Hematopoietic multipotent progenitor cell treated with erythropoietin and hydrocortisone succinate and interleukin-3 and kit ligand, for 4 days (in vitro differentiated cells): ENCODE results near the gene FAM168B.
A peak's percentile ranks its signal among the peaks of the same experiment; 100 is the strongest.

Experiments
- DNase-seq: peaks from one replicate; pipeline ENCODE4 v3.0.0-alpha.2; 2015

Gene FAM168B

DNA sequence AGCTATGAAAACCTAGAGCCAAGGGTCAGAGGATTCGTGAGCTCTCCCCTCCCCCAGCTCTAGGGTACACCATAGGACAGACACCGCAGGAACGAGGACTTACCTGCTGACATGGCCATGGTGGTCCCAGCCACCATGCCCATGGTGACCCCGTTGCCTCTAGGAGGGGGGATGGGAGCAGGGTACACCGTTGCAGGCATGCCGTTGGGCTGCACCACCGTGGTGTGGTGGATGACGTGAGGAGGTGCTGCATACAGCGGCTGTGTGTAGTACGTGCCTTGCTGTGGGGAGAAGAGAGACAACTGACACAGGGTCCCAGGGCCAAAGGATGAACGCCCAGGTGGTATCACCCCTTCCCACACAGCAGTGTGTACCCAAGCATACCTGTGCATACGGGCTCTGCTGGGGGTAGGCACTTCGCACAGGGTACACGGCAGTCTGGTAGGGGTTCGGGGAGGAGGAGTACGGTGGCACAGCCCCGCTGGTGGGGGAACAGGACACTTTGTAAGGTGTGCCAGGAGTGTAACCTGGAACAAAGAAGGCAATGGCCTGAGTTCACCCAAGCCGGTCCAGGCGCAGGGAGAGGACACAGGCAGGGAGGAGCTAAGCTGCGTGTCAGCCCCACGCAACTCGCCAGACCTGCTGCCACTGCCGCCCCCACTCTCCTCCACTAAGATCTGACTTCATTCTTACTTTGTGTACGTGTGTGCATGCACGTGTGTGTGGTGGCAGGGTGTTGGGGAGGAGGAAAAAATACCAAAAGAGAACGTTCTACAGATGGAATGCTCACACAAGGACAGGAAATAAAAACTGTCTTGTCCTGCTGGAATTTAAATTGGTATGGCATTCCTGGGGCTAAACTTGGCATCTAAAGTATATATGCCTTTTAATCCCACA, 37.8 kb downstream of the FAM168B start:
- DNase-seq: no peak

DNA sequence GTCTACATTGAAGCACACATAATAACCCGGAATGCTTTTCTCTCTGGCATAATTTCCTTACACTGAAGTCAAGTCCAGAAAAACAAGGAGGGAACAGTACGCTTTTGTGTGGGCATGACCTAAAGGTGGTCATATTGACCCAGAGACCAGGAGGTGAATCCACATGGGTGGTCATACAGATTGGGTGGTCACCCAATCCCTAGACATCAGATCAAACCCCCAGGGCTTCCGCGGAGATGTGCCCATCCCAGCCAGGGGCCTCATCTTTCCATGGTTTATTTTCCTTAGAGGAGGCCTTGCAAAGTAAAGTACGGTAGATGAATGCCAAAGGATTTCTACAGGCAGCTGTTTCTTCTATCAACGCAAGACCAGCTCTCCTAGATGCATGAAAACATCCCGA, 38.8 kb downstream of the FAM168B start:
- no peak for DNase-seq

DNA sequence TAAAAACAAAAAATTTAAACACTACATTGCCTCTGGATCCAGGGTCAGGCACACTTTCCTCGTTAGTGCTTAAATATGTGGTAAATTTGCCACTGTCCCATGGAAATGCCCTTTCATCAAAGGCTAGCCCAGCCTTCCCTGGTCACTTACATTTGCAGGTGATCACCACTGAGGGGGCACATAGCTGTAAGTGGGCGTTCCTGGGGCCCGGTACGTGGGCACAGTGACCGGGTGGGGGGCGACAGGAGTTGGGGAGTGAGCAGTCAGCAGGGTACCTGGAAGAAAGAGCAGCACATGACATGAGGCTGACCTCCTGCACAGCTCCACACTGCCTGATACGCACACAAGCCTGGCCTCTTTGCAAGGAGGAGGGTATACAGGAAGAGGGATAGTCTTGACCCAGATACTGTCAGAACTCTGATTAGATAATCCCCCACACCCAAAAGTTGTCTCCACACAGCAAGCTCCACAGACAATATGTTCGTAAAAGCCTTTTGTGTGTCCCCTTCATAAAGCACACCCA, 40.5 kb downstream of the FAM168B start:
- DNase-seq: no peak

DNA sequence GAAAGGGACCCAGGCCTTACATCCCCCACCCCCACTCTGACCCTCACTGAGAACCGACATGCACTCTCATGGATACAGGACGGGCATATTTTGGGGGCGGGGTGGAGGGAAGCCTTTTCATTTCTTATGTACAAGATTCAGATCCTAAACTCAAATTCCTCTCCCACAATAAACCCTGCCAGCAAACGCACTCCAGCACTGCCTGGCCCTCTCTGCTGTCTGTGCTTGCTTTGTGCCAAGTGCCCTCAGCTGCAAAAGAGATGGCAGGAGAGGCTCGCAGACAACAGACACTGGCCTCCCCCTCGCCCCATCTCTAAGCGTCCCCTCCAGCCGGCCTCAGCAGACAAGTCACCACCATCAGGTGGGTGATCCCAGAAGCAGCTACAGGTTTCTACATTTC, 42.4 kb downstream of the FAM168B start:
- no peak for DNase-seq

DNA sequence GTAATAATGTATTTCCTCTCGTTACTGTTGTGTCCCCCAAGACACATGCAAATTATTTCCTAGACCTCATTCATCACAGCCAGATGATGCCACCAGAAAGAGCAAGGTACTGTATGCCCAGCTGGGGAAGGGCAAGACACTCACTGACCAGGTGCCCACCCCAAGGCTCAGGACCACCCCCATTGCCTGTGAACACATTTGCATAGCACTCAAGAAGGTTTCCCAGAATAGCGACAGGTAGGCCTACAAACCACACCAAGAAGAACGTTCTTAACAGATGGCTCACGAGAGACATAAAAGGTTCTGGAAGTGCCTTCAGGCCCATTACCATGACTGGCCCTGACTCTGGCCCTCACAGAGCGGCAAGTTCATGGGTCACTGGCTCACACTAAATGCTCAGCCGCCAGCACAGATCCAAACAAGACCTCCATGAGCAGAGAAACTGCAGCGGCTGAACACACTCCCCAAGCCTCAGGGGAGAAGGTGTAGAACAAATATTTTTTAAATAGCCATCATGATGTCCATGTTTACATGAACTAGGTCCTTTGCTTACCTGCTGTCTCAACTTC, 44.0 kb downstream of the FAM168B start:
- no peak for DNase-seq

DNA sequence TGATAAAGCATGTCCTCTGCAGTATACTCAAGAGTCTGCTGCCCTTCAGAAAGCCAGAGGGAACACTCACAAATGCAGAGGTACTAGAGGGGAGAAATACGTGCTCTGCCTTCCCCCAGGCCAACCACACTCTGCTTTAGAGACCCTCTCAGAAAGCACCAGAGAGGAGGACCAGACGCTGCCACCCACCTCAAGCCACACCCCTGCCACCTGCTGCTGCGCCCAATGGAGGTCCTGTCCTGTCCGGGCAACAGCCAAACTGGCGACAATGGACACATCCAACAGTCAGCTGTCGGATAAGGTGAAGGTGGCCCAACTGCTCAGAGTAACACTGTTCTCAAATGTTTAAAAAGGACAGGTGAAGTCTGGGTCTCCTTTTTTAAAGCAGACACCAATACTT, 44.6 kb downstream of the FAM168B start:
- DNase-seq: no peak

DNA sequence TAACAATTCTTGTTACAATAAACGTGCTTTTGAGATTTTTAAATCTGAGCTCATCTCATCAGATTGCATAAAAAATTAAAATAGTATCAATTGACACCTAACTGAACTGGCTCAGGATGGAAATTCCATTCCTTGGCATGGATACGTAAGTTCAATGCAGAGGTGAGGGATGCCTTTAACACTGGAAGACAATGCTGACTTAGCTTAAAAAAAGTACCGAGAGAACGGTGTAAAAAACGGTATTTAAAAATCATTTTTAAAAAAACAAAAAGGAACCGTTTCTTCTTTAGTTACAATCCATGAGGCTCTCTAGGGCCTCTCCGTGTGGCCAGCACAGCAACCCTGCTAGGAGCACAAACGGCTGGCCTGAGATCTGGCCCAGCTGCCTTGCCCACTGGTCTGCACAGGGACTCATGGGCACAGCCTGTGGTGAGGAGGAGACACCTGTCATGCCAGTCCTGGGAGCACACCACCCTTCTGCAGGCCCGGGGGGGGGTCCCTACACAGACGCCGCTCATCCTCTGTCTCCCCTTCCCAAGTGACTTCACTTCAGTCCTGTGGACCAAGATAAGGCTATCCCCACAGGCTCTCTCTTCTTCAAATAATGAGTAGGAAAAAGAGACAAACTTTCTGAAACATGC, 45.2 kb downstream of the FAM168B start:
- no peak for DNase-seq

DNA sequence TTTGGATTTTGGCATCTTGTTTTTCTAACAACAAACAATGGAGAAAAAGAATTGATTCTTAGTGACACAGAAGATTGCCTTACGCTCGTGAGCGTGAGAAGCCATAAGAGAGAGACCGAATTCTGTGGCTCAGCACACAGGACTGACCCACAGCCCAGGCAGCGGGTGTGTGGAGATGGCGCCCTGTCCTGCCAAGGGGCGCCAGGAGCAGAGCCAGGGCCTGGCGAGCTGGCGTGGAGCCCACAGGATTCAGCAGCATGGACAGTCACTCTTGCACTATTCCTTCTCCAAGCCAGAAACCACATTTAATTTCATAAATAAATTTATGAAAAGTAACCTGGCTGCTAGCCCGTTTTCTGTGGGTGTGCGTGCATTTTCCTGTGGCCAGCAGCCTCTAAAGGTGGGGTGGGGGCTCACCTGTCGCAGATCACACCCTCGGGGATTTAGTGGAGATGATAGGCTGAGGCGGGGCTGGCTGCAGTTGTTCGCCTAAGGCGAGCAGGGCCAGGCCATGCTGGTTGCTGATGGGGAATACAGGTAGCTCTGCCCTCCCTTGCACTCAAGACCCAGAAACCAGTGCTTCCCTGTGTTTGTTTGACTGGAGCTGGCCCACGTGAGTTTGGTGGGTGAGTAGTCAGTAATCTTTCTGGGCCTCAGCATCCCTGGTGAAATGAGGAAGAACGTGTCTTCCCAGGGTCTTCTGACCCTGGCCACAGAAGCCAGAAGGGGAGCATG, 46.2 kb downstream of the FAM168B start:
- no peak for DNase-seq

DNA sequence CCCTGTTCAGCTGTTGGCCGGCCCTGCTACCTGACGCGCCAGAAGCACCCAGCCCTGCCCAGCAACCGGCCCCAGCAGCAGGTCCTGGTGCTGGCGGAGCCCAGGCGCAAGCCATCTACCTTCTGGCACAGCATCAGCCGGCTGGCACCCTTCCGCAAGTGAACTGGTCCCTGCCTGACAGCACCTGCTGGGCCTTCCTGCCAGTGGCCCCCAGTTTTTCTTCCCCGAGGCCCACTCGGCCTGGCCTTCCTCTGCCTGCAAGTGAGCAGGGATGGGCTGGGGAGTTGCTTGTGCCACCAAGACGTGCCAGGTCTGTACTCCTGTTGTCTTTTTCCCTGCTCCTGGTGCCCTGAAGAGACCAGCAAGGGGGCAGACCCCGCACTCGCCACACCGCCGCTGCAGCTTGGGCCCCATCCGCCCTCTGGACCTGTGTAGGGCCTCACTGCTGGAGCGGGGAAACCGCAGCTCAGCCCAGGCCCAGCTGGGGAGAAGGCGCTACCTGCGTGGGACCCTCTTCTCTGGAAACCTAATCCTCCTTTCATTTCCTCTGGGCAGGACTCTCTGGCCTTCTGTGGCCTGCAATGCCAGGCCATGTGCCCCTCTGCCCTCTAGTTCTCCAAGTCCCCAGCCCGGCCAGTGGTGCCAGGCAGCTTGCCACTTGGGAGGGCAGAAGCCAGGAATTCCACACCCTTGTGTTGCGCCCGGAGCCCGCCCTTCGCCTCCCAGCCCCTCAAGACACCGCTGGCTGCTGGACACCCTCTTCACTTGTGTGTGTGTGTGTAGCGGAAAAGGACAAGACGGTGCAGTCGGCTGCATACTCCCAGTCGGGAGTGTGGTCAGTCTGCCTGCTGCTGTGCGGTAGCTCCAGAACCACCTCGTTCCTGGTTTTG, 47.0 kb downstream of the FAM168B start:
- no peak for DNase-seq

DNA sequence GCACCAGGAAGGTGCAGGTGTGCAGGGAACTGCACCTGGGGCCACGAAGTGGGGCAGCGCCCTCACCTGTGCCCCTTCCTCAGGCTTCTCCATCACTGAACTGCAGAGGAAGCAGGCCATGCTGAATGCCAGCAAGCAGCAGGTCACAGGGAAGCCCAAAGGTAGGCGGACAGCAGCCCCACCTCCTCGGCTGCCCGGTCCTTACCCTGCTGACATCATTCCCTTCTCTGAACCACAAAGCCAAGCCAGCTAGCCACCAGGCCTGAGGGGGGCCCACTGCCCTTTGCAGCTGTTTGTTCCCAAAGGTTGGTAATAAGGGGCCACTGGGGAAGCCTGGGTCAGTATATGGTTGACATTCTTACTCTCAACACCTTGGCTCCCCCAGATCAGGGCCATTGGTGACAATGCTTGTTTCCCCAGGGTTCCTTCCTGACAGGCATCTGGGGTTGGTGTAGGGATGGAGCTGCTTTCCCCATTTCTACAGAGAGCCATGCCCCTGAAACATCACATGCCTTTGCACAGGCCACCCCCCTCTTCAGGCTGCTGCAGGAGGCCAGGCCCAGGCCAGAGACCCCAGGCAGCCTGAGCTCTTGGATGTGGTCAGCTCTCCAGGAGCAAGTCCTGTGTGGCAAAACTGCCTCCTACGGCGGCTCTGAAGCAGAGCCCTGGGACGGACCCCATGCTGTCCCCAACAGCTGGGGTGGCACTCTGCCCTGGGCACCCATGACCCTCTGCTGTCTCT, 47.8 kb downstream of the FAM168B start:
- DNase-seq: no peak

DNA sequence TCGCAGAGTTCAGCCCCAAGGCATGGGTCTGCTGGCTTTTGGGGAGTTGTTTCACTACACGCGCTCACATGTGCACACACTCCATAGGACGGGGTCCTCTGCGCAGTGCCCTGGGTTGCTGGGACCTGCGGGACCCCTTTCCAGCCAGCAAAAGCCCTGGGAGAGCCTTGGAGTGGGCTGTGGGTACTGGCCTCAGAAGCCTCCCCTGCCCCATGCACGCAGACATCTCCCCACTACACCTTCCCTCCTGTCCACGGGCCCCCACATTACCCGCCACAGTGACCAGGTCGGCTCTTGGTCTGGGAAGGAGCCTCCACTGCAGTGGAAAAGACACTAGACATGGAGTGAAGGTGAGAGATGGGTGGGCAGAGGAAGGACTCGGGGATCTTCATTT, 48.5 kb downstream of the FAM168B start:
- no peak for DNase-seq

DNA sequence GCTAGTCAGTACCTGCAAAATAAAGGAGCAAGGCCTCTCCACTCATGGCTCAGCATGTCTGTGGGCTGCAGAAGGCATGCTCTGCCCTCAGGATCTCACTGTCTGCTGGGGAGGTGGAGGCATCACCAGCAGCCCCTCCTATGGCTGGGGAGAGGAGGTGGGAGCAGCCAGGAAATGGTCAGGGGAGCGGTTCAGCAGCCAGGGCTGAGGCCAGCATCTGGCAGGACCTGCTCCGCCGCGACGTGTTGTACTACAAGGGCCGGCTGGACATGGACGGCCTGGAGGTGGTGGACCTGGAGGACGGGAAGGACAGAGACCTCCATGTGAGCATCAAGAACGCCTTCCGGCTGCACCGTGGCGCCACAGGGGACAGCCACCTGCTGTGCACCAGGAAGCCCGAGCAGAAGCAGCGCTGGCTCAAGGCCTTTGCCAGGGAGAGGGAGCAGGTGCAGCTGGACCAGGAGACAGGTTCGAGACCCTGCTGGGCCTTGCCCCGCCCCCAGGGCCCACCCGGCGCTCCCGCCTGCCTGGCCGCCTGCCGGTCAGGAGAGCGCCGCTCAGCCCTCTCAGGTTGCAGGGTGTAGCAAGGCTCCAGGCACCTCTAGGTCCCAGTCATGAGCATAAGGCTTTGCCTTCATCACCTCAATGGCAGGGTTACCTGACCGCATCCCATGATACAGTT, 49.0 kb downstream of the FAM168B start:
- no peak for DNase-seq

DNA sequence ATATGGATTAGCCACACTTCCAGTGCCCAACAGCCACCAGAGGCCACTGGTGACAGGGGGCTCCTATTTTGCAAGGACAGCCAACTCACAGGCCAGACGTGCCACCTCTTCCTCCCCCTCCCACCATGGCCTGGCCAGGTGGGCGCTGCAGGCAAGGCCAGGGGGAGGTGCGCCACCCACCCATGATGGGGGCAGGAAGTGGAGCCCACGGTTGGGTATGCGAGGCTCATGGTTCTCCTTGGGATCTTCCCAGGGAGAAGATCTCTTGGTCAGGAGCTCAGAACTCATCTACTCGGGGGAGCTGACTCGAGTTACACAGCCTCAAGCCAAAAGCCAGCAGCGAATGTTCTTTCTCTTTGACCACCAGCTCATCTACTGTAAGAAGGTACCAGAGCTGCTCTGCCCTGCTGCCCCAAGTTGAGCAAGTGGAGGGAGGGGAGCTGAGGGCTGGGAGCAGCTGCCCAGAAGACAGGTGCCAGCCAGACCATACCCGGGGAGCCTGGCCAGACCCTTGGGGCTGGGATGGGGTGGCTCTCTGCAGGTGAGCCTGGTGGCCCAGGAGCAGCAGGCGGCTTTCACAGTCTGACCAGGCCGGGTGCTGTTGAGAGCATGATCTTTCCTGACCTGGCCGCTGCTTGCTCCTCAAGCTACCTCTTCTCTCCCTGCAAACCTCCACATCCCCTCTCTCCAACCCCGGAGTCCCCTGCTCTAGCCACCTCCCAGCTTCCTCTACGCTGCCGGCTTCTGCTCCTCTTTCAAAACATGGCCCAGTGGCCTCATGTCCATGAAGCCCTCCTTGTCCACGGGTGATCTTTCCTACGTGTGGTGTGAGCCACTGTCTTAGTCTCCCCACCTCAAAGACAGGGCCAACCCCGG, 49.8 kb downstream of the FAM168B start:
- no peak for DNase-seq

DNA sequence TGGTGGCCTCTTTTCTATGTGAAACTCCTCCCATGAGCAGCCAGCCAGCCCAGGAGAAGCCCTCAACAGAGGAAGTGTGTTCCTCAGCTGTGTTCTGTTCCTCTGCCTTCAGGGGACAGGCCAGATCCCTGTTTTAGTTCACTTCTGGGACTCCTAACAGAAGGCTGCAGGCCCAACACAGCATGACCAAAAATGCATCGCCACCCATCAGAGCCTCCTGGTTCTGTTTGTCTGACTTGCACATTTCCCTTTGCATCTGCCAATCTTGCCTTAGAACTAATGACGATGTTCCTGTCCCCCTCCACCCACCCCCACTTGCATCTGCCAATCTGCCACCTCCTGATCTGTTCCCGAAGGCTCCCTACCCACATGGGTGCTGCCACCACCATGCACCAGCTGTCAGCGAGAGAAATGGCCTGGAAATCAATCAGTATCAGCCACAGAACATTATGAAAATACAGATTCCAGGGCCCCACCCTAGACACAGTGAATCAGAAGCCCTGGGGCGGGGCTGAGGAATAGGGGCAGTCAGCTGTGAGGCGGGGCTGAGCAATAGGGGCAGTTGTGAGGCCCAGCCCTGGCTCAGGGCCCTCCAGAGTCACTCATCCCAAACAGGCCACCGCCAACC, 51.0 kb downstream of the FAM168B start:
- peak; percentile 42 for DNase-seq

DNA sequence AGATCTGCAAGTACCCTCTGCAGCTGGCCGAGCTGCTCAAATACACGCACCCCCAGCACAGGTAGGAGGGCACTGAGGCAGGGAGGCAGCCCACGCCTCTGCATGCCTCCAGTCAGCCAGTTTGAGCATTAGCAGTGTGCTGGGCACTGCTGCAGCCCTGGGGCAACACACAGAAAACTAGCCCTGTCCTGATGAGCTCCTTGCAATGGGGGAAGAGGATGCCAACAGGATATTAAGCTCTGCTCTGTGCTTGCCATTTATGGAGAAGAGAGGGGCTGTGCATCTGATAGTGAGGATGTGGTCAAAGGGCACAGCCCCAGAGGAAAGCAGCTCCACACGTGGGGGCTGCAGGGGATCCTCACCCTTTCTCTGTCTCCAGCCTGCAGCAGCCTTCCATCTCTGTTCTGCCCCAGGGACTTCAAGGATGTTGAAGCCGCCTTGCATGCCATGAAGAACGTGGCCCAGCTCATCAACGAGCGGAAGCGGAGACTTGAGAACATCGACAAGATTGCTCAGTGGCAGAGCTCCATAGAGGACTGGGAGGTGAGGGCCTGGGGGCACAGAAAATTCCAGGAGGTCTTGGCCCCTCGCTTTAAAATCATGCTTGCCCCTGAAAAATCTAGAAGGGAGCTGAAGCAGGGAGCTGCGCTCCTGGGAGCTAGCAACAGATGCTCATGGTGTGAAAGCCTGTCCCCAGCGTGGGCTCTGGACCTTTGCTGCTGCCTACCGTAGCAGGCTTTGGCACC, 51.7 kb downstream of the FAM168B start:
- peak; percentile 44 for DNase-seq

DNA sequence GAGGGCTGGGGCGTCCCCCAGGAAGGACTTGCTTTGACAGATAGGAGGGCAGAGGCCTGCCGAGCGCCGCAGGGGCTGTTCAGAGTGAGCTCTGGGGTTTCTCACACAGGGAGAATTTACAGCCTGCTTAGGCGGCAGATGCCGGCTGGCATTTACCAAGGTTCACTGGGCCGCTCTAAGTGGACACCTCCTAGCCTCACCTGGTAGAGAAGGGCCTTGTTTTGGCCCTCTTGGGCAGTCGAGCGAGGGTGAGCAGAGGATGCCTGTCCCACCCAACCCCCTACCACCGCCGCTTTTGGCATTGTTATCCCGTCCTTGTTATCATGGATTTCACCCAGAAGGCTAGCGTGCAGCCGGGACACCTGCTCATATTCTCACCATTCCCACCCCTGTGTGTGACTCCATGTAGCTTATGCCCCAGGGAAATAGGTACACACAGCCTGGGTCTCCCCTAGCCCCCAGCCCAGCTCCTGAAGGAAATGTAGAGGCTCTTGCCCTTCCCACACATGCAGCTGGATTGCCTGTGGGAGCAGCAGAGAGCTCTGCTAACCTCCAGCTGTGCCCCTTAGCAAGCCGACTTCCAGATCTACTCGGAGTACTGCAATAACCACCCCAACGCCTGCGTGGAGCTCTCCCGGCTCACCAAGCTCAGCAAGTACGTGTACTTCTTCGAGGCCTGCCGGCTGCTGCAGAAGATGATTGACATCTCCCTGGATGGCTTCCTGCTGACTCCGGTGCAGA, 52.4 kb downstream of the FAM168B start:
- peak; percentile 42 for DNase-seq

DNA sequence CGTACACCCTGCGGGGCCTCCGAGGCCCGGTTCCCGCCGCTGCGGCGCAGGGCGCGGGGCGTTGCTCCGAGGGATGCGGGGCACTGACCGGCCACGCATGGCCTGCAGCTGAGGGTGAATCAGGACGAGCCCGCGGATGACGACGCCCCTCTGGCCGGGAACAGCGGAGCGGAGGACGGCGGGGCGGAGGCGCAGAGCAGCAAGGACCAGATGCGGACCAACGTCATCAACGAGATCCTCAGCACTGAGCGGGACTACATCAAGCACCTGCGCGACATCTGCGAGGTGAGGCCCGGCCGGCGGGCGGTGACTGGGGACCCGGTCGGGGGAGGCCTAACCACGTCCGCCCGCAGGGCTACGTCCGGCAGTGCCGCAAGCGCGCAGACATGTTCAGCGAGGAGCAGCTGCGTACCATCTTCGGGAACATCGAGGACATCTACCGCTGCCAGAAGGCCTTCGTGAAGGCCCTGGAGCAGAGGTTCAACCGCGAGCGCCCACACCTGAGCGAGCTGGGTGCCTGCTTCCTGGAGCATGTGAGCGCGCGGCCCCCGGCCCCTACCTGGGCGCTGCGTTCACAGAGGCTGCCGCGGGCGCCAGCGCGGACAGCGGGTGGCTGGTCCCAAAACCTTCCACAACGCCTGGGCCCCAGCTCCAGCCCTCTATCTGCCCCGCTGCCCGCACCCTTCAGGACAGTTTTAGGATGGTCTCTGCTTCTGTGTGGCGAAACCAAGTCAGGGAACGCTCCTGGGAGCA, 53.2 kb downstream of the FAM168B start:
- DNase-seq: peak; percentile 34
